PFSK-1 (cell line): ENCODE results near the gene FMN1.

ENCODE experiments used
- FOXP2 ChIP-seq: optimal IDR thresholded peaks from 2 replicates; pipeline ENCODE3; 2011; ENCODE audit warnings: borderline replicate concordance, control low read depth, inconsistent platforms; ENCODE audit not compliant: insufficient read depth; ENCODE audit errors: extremely low read length, extremely low read depth
- POLR2AphosphoS5 ChIP-seq: IDR thresholded peaks from 2 replicates; pipeline ENCODE4 v1.6.1; 2012; ENCODE audit warnings: low read depth, mild to moderate bottlenecking, control low read depth, low read length, moderate library complexity
- SIN3A ChIP-seq: IDR thresholded peaks from 2 replicates; pipeline ENCODE4 v1.6.1; 2012; ENCODE audit warnings: mild to moderate bottlenecking, low read length, moderate library complexity, borderline replicate concordance; ENCODE audit not compliant: insufficient read depth
- TAF1 ChIP-seq: IDR thresholded peaks from 2 replicates; pipeline ENCODE4 v1.6.1; 2012; ENCODE audit warnings: low read length, control low read depth, borderline replicate concordance; ENCODE audit not compliant: insufficient read depth
- TF ChIP-seq, protein P1 (sequence below), 2 experiments: IDR thresholded peaks; 2 replicates each; pipeline versions ENCODE4 v1.6.1 to v1.8.0; 2011 to 2012; ENCODE audit warnings: low read depth in 2 of 2, low read length in 2 of 2, control low read depth in 1 of 2, inconsistent platforms in 1 of 2, mild to moderate bottlenecking in 1 of 2, moderate library complexity in 1 of 2; ENCODE audit not compliant: insufficient read depth in 1 of 2

Gene FMN1

DNA sequence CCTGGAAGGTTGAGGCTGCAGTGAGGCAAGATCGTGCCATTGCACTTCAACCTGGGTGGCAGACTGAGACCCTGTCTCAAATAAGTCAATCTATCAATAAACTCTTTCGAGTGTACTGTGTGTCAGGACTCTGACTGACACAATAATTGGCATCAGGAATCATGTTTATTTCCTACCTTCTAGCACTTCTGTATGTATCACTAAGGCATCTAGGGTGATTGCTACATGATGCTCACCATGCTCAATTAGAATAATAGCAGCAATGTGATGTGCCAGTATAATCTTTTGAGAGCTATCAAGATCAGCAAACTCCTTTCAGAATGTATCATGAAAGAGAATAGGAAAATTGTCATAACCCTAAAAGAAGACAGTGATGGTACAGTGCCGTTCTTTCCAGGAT lies 95.3 kb downstream of the FMN1 start:
- TF ChIP-seq FOXP2 (no peak), TAF1 (no peak), POLR2AphosphoS5 (no peak), SIN3A (no peak)
- TF ChIP-seq, protein P1, sequence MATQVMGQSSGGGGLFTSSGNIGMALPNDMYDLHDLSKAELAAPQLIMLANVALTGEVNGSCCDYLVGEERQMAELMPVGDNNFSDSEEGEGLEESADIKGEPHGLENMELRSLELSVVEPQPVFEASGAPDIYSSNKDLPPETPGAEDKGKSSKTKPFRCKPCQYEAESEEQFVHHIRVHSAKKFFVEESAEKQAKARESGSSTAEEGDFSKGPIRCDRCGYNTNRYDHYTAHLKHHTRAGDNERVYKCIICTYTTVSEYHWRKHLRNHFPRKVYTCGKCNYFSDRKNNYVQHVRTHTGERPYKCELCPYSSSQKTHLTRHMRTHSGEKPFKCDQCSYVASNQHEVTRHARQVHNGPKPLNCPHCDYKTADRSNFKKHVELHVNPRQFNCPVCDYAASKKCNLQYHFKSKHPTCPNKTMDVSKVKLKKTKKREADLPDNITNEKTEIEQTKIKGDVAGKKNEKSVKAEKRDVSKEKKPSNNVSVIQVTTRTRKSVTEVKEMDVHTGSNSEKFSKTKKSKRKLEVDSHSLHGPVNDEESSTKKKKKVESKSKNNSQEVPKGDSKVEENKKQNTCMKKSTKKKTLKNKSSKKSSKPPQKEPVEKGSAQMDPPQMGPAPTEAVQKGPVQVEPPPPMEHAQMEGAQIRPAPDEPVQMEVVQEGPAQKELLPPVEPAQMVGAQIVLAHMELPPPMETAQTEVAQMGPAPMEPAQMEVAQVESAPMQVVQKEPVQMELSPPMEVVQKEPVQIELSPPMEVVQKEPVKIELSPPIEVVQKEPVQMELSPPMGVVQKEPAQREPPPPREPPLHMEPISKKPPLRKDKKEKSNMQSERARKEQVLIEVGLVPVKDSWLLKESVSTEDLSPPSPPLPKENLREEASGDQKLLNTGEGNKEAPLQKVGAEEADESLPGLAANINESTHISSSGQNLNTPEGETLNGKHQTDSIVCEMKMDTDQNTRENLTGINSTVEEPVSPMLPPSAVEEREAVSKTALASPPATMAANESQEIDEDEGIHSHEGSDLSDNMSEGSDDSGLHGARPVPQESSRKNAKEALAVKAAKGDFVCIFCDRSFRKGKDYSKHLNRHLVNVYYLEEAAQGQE (IDR thresholded peaks at IDR 0.05; ENCODE audit: insufficient read depth in 1 of 2, low read depth in 2 of 2, low read length in 2 of 2): no peak

DNA sequence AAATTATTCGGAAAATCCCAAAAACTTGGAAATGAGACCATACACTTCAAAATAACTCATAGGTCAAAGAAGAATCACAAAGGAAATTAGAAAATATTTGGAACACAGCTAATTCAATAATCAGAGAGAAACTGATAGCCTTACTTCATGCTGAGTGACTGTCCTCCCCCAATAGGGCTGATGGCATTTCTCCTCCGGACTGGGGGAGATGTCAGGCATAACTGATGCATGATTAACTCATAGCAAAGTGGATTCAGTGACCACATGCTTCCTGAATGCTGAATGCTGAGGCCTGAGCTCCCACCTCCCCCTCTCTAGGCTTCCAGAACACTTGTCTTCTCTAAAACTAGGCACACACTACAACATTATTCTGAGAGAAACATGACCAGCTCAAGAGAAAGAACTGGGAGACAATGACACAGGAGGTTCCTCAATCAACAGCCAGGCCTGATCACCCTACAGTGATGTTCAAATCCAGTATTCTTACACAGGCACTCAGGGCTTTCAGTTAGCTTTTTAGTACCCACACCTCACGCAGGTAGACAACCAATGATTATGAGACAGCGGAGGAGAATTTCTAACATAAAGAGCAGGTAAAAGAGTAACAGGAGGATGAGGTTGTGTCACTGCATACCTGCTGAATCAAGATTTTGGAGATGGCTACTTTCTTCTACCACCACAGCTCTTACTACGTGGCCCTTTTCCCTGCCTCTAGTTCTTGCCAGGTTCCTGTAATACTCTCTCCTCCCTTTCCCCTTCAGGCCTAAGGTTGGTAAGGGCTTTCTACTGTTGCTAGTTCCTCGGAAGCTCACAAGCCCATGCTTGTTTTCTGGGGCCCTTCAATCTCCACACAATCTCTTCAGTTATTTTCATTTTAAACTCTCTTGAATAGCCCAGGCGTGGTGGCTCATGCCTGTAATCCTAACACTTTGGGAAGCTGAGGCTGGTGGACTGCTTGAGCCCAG lies 96.1 kb downstream of the FMN1 start:
- no peak for TF ChIP-seq TAF1
- TF ChIP-seq, protein P1 (IDR thresholded peaks at IDR 0.05; ENCODE audit: insufficient read depth in 1 of 2, low read depth in 2 of 2, low read length in 2 of 2): peak in 1 of 2 experiments; percentile 39; a peak in 1 of 4 replicates

DNA sequence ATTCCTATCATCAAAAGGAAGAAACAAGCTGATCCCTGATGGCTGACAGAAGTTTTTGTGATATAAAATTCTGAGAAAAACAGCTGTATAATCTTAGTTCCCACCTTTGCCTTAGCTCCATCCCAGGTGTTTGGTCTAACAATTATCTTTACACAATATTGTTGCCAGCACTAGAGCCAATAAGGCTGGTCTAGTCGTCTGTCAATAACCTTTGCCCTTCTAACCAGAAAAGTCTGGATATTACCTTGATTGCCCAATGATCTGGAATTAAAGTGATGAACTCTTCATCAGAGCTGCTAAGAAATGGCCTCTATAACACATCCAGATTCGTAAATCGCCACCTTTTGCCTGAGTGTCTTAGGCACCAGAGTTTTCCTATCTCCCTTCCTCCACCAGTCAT lies 98.4 kb downstream of the FMN1 start:
- TF ChIP-seq TAF1: no peak
- TF ChIP-seq FOXP2: no peak
- no peak for TF ChIP-seq SIN3A
- TF ChIP-seq POLR2AphosphoS5: no peak
- TF ChIP-seq, protein P1 (IDR thresholded peaks at IDR 0.05; ENCODE audit: insufficient read depth in 1 of 2, low read depth in 2 of 2, low read length in 2 of 2): no peak

DNA sequence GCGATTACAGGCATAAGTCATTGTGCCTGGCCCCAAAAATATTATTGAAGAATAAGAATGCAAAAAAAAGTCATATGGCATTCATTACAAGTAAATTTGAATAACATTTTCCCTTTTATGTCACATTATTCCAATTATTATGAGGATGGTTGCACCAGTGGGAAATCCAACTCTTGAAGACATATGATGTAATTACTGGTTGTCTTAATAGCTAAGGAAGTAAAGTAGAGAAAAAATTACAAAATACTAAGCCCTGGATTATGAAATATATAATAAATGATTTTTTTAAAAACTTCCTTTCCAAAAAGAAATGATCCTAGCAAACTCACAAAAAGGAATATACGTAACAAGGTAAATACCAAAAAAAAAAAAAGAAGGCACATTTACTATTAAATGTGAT lies 98.9 kb downstream of the FMN1 start:
- TF ChIP-seq POLR2AphosphoS5: no peak

DNA sequence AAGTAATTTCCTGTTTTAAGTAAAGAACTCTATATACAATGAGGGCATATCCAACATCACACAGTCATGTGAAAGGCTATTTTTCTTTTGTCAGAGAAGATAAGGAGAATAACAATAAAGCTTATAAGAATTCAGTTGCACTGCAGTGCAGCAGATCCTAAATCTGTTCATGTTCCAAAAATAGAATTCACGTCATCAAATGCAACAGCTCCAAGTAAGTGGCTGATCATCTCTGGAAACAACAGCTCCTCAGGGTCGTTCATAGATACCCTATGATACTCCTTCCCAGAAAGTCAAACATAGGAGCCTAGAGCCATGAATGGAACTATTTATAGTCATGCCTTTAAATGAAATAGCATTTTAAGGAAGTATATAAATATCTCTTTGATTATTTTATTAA lies 100.2 kb downstream of the FMN1 start:
- TF ChIP-seq POLR2AphosphoS5 (no peak), SIN3A (no peak), FOXP2 (no peak), TAF1 (no peak)
- TF ChIP-seq, protein P1 (IDR thresholded peaks at IDR 0.05; ENCODE audit: insufficient read depth in 1 of 2, low read depth in 2 of 2, low read length in 2 of 2): no peak
